SJCRH30 (cell line): ENCODE data around the gene MOCS3. TPM values are rescaled to one million over a fixed set of nuclear protein-coding genes. Genes with fewer than 3 reads are reported as not detected.
"Not testable (repeated sequence)": the region's sequence is repeated elsewhere in the genome, so short reads cannot be mapped to it uniquely, and the experiment has no call there.

Experiments used
- DNase-seq, 2 experiments: peaks; one replicate each; pipeline ENCODE4 v3.0.0-alpha.2; 2015 to 2020
- H3K27ac ChIP-seq: fragments of 250-450 bp; sonication (Bioruptor Pico); 2 replicates; pipeline ENCODE4 v1.5.1; 2020; ENCODE audit warnings: mild to moderate bottlenecking, moderate library complexity
- H3K27me3 ChIP-seq: fragments of 250-450 bp; sonication (Bioruptor Pico); 2 replicates; pipeline ENCODE4 v1.5.1; 2020; ENCODE audit warnings: mild to moderate bottlenecking, moderate library complexity
- H3K36me3 ChIP-seq: fragments of 250-450 bp; sonication (Bioruptor Pico); 2 replicates; pipeline ENCODE4 v1.5.1; 2020; ENCODE audit warnings: mild to moderate bottlenecking, moderate library complexity
- H3K4me1 ChIP-seq: fragments of 250-450 bp; sonication (Bioruptor Pico); 2 replicates; pipeline ENCODE4 v1.5.1; 2020; ENCODE audit warnings: mild to moderate bottlenecking, moderate library complexity
- H3K4me3 ChIP-seq: fragments of 250-450 bp; sonication (Bioruptor Pico); 2 replicates; pipeline ENCODE4 v1.5.1; 2020; ENCODE audit warnings: mild to moderate bottlenecking, moderate library complexity
- H3K9me3 ChIP-seq: fragments of 250-450 bp; sonication (Bioruptor Pico); replicated peaks from 2 replicates; pipeline ENCODE4 v1.5.1; 2020; ENCODE audit warnings: mild to moderate bottlenecking, moderate library complexity
- total RNA-seq: library from RNA; depleted of rRNA; stranded (reverse); fragments of >200 nt; shearing (Covaris generic); gene quantifications from 2 replicates; pipeline ENCODE4 v1.2.3, GENCODE V29; 2014

The MOCS3 gene
- total RNA-seq, 1 experiment from 2014 or later, result 15.1 TPM

DNA sequence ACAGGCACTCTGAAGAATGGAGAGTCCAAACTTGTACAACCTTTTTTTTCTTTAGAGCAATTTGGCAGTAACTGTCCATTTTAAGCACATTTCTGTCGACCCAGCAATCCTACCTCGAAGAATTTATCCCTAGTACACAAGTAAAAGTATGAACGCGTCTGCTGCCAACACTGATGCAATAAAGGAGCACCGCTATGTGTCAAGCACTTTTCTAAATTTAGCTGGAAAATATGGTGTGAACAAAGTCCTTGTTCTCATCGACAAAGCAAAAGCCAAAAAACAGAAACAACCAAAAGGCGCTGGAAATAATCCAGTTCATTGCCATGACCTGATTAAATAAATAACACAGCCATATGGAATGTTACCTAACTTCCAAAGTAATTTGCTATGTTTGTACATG, 1.3 kb upstream of the MOCS3 start:
- peak overlapping the region; percentile 98; the same call in 1 of the 2 replicates for H3K27ac ChIP-seq
- peak overlapping the region; percentile 91 for H3K4me3 ChIP-seq
- no peak for DNase-seq

DNA sequence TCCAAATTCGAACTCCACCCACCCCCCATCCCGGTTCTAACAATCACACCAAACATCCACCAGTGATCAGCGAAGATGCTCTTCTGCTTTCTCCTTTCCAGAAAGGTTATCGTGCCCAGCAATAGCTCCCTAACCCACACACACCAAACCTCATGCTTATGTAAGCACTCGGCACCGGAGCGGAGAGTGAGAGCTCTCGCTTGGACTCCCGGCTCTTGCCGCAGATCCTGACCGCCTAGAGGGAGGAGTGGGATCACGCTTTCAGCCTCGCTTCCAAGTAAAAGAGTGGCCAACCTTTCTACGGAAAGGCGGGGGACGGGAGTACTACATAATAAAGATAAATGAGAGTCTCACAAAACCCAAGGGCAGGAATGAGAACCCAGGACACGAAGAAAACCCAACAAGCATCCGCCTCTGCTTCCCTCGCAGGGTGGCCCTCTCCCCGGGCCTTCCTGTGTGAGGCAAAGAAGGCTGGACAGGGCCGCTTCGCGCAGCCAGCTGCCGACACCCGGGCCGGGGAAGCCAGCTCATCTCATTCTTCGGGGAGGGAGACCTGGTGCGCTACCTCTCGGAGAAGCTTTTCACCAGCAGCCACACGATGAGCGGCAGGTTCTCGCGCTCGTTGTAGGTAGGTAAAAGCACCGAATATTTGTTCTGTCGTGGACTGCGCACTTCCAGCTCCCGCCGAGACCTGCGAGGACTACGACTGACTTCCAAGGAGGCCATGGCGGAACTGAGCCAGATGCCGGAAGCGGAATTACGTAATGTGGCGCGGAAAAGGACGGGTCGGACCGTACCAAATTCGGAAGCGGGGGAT, 612 bp upstream of the MOCS3 start, which contains the start of gene DPM1:
DPM1 (minus strand) TSS at position 735 of the 817 bp plus-strand sequence; CDS start at position 726, 9 bp downstream.
- Histone ChIP-seq H3K4me1 (peaks cover 7% of the 10 kb centered on the region; the same call in 1 of the 2 replicates), H3K27ac (peak within 1 kb of the TSS; percentile 98), H3K4me3 (peak within 1 kb of the TSS; percentile 91), H3K9me3 (no peaks in the 10 kb centered on the region), H3K36me3 (peaks cover 30% of the 10 kb centered on the region), H3K27me3 (no peaks in the 10 kb centered on the region)
- peak; percentile 92 to 97 for DNase-seq

More for the DNA sequence above, 1.3 kb upstream of the MOCS3 start:
- Histone ChIP-seq H3K4me1 (peaks cover 7% of the 10 kb centered on the region; the same call in 1 of the 2 replicates), H3K27me3 (no peaks in the 10 kb centered on the region), H3K36me3 (peaks cover 33% of the 10 kb centered on the region), H3K9me3 (no peaks in the 10 kb centered on the region)

DNA sequence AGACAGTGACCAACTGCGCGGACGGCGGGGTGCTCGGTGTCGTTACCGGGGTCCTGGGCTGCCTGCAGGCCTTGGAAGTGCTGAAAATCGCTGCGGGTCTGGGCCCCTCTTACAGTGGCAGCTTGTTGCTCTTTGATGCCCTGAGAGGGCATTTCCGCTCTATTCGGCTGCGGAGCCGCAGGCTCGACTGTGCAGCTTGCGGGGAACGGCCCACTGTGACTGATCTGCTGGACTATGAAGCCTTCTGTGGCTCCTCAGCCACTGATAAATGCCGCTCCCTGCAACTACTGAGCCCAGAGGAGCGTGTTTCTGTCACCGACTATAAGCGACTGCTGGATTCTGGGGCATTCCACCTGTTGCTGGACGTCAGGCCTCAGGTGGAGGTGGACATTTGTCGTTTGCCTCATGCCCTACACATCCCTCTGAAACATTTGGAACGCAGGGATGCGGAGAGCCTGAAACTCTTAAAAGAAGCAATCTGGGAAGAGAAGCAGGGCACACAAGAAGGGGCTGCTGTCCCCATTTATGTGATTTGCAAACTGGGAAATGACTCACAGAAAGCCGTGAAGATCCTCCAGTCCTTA, 1.0 kb downstream of the MOCS3 start:
- peak overlapping the region; percentile 98; the same call in 1 of the 2 replicates for H3K27ac ChIP-seq
- peaks cover 14% of the 10 kb centered on the region for H3K36me3 ChIP-seq
- H3K27me3 ChIP-seq, result no peaks in the 10 kb centered on the region
- H3K9me3 ChIP-seq, result no peaks in the 10 kb centered on the region
- H3K4me3 ChIP-seq, result peak overlapping the region; percentile 91
- no peak for DNase-seq
- H3K4me1 ChIP-seq, result peaks cover 7% of the 10 kb centered on the region; the same call in 1 of the 2 replicates

DNA sequence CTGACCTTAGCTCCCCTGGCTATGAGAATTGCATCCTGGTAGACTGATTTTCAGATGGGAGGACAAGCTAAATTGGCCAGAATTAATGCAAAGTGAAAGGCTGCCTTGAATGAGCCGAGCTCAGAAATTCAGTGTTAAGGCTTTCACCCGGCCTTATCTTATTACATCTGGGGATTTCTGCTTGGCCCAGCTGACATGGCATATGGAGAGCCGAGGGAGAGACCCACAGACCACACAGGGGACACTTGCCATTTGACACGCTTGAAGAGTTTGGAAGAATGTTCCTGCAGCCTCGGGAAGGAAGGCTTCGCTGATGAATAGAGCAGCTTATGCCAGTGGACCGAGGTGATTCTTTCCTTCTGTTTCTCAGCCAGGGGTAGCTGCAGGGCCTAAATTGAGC, 9.0 kb downstream of the MOCS3 start:
- DNase-seq, result peak; percentile 96 to 99

GRCh38 chr20:50968289-50968688, 9.7 kb downstream of the MOCS3 start:
- Histone ChIP-seq H3K27me3 (no peaks in the 10 kb centered on the region), H3K36me3 (no peaks in the 10 kb centered on the region), H3K9me3 (no peaks in the 10 kb centered on the region), H3K4me3 (no peak overlapping the region), H3K4me1 (peaks cover 34% of the 10 kb centered on the region), H3K27ac (peak overlapping the region; percentile 76)
- DNase-seq, result peak; percentile 45 to 52

More for the DNA sequence above, 9.0 kb downstream of the MOCS3 start:
- Histone ChIP-seq H3K9me3 (no peaks in the 10 kb centered on the region), H3K27me3 (no peaks in the 10 kb centered on the region), H3K4me3 (peak overlapping the region; percentile 11; the same call in 1 of the 2 replicates), H3K27ac (peak overlapping the region; percentile 76), H3K36me3 (no peaks in the 10 kb centered on the region), H3K4me1 (peaks cover 34% of the 10 kb centered on the region)

GRCh38 chr20:50969435-50969834, 10.8 kb downstream of the MOCS3 start:
- no peaks in the 10 kb centered on the region for H3K36me3 ChIP-seq
- no peak overlapping the region for H3K4me3 ChIP-seq
- H3K27ac ChIP-seq, result peak overlapping the region; percentile 76
- H3K4me1 ChIP-seq, result peaks cover 34% of the 10 kb centered on the region
- H3K9me3 ChIP-seq, result peaks cover 1% of the 10 kb centered on the region; the same call in 1 of the 2 replicates
- peak; percentile 99 to 100 for DNase-seq
- no peaks in the 10 kb centered on the region for H3K27me3 ChIP-seq

DNA sequence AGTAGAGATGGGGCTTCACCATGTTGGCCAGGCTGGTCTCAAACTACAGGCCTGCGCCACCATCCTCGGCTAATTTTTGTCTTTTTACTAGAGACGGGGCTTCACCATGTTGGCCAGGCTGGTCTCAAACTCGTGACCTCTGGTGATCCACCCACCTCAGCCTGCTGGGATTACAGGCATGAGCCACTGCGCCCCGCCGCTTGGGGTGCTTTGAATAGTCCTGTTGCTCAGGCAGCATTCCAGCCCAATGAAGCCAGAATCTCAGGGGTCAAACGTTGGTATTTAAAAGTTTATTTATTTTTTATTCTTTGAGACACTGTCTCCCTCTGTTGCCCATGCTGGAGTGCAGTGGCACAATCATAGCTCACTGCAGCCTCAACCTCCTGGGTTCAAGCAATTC, 11.3 kb downstream of the MOCS3 start:
- Histone ChIP-seq H3K36me3 (no peaks in the 10 kb centered on the region), H3K27ac (peak overlapping the region; percentile 76), H3K9me3 (peaks cover 5% of the 10 kb centered on the region; the same call in 1 of the 2 replicates), H3K27me3 (no peaks in the 10 kb centered on the region), H3K4me3 (no peak overlapping the region), H3K4me1 (peaks cover 34% of the 10 kb centered on the region)
- DNase-seq, result no peak

DNA sequence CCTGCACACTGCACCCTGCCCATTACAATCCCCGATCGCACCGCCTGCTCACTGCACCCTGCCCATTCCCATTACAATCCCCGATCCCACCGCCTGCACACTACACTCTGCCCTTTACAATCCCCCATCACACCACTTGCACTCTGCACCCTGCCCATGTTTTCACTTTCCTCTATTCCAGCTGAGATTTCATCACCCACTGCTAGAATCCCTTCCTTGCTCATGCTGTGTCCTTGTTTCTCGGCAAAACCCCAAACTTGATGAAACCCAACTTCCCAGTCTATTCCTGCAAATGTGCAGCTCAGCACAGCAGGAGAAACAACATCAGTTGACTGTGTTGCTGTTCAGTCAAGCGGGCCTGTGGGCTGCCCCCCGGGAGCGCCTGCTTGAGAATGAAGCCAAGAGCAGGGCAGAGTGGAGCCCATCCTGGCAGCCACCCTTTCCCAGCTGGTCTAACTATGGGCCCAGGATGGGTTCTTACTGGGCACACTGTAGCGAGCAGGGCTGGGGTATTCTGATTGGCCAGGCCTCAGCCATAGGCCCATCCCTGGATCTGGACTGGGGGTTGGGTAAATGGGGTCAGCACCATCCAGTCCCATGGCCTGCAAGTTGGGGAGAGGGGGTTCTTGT, 17.2 kb downstream of the MOCS3 start:
- Histone ChIP-seq H3K27me3 (no peaks in the 10 kb centered on the region), H3K4me3 (no peak overlapping the region), H3K9me3 (peaks cover 5% of the 10 kb centered on the region; the same call in 1 of the 2 replicates), H3K27ac (no peak overlapping the region), H3K4me1 (peaks cover 16% of the 10 kb centered on the region), H3K36me3 (no peaks in the 10 kb centered on the region)
- no peak for DNase-seq

GRCh38 chr20:50977066-50978021, 18.7 kb downstream of the MOCS3 start:
- peaks cover 5% of the 10 kb centered on the region; the same call in 1 of the 2 replicates for H3K9me3 ChIP-seq
- H3K36me3 ChIP-seq, result no peaks in the 10 kb centered on the region
- DNase-seq, result peak in 1 of 2 experiments; percentile 49
- no peak overlapping the region for H3K27ac ChIP-seq
- peak overlapping the region; percentile 16; the same call in 1 of the 2 replicates for H3K4me3 ChIP-seq
- no peaks in the 10 kb centered on the region for H3K27me3 ChIP-seq
- peaks cover 29% of the 10 kb centered on the region for H3K4me1 ChIP-seq

DNA sequence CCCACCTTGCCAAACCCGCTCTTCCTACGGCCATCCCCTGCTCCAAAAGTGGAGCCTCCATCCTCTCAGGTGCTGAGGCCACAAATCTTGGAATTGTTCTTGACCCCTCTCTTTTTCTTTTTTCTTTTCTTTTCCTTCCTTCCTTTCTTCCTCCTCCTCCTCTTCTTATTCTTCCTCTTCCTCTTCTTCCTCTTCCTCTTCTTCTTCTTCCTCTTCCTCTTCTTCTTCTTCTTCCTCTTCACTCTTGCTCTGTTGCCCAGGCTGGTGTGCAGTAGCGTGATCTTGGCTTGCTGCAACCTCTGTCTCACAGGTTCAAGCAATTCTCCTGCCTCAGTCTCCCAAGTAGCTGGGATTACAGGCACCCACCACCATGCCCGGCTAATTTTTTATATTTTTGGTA, 19.9 kb downstream of the MOCS3 start:
- not testable (repeated sequence) for H3K36me3 ChIP-seq, DNase-seq, H3K9me3 ChIP-seq, H3K27me3 ChIP-seq, H3K4me3 ChIP-seq, H3K27ac ChIP-seq
- H3K4me1 ChIP-seq, result peaks cover 39% of the 10 kb centered on the region

GRCh38 chr20:50980071-50980681, 21.6 kb downstream of the MOCS3 start:
- Histone ChIP-seq H3K4me1 (peaks cover 39% of the 10 kb centered on the region), H3K4me3 (no peak overlapping the region), H3K9me3 (no peaks in the 10 kb centered on the region), H3K27ac (peak overlapping the region; percentile 55), H3K36me3 (no peaks in the 10 kb centered on the region), H3K27me3 (no peaks in the 10 kb centered on the region)
- DNase-seq, result peak; percentile 80 to 81

DNA sequence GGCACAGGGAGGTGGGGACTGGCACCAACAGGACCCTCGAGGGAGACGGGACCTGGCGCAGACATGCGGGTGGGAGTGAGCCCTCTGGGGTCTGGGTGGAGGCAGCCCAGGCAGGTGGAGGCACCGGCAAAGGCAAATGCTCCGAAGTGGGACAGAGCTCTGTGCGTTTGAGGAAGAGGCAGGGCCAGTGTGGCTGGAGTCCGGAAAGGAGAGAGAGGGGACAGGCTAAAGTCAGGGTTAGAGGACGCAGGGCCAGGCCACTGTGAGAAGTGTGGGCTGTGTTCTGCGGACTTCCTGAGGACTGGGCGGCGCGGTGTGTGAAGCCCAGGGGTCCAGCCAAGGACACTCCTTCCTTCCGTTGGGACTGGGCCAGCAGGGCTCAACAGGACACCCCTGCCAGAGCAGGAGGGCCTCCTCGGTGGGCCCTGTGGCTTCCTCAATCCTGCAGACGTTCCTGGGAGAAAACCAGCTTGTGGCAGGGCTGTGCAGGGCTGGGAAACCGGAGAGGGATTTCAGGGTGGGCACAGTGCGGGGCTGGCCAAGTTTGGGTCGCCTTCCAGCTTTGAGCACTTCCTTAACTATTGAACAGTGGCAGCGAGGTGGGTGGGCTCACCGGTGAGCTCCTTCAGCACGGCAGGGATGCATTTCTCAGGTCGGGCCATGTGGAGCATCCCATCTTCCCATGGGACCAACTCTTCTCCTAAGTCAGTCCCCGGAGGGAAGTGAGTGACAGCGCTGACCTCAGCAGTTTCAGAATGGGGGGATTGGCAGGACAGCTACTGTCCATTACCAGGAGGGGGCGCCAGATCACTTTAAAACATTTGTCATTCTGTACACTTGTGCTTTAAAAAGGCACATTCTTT, 22.5 kb downstream of the MOCS3 start:
- Histone ChIP-seq H3K27me3 (no peaks in the 10 kb centered on the region), H3K9me3 (no peaks in the 10 kb centered on the region), H3K4me3 (peak overlapping the region; percentile 17), H3K27ac (peak overlapping the region; percentile 55), H3K4me1 (peaks cover 39% of the 10 kb centered on the region), H3K36me3 (no peaks in the 10 kb centered on the region)
- DNase-seq, result peak; percentile 82 to 91

DNA sequence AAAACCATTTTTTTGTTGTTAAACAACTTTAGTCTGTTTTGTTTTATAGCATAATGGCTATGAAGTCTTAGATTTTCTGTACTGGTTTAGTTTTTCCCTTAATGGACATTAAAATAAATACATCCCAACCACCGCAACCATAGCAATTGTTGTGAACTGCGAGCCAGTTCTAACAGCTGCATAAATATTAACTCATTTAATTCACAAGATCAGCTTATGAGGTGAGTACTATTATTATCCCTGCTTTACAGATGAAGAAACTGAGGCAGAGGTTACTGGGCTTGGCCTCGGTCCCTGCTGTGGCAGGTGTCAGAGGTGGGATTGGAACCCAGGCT, 23.1 kb downstream of the MOCS3 start:
- H3K4me1 ChIP-seq, result peaks cover 39% of the 10 kb centered on the region
- no peaks in the 10 kb centered on the region for H3K27me3 ChIP-seq
- no peak overlapping the region for H3K4me3 ChIP-seq
- no peak overlapping the region for H3K27ac ChIP-seq
- no peak for DNase-seq
- no peaks in the 10 kb centered on the region for H3K9me3 ChIP-seq
- no peaks in the 10 kb centered on the region for H3K36me3 ChIP-seq
